ENCODE measurements around the gene SHISA6.

Gene SHISA6

DNA sequence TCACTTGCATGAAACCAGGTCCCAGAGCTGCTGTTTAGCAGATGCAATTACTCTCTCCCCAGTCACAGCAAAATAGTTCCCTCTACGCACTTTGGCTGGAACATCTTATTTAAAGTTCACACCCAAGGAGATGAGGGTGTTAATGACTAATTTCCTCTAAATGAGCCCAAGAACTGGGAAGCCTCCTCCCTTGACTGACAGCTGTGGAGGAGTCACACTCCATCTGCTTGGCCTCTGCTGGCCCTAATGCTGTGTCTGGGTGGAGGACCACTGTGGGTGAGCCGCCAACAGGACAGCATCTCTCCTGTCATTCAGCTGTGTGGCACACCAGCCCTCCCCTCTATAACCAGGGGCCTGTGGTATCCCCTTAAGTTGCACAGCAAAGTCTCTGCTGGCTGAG lies 115.4 kb downstream of the SHISA6 start:
- DNase-seq = no peak

DNA sequence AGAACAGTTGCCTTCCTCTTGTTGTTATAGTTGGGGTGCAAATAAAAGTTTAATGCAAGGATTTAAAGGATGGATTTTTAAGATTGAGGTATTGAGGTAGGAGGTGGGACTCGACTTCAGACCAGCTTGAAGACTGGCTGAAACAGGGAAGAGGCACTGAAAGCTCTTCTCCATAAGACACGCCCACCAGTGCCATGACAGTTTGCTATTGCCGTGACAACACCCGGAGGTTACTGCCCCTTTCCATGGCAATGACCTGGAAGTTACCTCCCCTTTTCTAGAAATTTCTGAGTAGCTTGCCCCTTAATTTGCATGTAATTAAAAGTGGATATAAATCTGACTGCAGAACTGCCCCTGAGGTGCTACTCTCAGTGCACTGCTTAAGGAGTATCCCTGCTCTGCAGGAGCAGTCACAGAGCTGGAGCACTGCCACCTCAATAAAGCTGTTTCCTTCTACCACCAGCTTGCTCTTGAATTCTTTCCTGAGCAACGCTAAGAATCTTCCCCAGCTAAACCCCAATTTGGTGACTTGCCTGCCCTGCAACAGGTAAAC lies 122.6 kb downstream of the SHISA6 start:
- no peak for DNase-seq

DNA sequence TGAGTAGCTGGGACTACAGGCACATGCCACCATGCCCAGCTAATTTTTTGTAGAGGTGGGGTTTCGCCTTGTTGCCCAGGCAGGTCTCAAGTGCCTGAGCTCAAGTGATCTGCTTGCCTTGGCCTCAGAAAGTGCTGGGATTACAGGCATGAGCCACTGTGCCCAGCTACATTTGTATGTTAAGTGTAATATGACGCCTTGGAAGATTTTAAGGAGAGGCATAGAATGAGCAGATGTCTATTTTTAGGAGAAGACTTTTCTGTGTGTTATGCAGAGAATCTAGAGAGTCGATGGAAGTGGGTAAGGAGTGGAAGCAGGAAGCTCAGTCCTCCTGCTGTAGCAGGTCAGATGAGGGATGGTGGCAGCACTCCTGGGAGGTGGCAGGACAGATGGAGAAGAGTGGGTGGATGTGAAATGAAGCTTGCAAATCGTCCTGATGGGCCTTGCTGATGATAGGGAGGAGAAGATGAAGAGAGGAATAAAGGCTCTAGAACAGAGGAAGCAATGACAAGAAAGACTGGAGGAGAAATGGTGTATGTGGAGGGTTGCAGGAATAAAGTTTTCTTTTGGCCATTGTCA lies 125.3 kb downstream of the SHISA6 start:
- no peak for DNase-seq

DNA sequence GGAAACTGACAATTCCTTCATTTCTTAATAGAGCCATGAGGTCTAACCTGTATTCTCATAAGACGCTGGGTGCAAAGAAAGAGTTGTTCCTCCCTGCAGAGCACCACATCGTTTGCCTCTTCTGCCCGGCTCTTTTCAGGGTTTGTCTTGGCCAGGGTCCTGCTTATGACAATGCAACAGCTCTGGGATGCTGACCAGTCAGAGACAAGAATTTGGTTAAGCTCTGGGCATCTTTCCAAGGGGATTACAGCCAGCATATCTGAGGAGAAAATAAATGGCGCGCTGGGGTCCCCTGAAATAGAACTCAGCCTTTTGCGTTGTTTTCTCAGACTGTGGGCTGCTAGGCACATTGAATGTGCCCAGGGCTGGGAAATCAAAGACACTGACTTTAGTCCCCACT lies 128.6 kb downstream of the SHISA6 start:
- no peak for DNase-seq

DNA sequence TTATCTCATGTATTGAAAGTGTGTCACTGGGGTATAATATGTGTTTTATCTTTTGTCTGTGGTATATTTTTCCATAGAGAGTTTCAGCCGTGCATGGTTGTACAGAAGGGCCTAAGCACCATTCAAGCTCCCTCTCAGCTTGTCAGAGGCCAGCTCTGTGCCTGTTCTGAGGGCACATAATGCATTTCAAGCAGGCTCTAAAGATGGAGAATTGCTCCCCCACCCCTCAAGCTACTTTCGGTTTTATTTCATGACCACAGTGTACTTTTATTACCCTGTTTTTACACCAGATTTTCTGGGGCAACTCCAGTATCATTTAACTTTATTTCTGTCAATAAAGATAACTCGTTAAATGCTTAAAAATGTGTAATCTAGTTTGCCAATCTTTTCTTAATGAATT lies 131.7 kb downstream of the SHISA6 start:
- DNase-seq = no peak

DNA sequence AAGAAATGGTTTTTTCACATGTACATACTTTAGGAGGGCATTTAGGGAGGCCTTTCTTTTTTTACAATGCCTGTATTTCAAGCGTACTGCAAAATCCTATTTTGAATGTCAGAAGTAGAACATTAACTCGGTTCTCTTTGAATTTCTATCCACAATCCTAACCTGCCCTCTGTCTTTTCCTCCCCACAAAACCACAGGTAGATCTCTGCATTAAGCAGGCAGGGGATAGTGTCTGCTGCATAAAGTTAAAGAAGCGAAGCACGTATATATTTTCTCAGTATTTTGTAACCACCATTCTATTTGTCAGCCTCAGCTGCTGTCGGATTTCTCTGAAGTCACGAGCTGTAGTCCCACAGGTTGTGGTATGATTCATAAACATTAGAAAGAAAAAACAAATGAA lies 137.5 kb downstream of the SHISA6 start:
- no peak for DNase-seq

DNA sequence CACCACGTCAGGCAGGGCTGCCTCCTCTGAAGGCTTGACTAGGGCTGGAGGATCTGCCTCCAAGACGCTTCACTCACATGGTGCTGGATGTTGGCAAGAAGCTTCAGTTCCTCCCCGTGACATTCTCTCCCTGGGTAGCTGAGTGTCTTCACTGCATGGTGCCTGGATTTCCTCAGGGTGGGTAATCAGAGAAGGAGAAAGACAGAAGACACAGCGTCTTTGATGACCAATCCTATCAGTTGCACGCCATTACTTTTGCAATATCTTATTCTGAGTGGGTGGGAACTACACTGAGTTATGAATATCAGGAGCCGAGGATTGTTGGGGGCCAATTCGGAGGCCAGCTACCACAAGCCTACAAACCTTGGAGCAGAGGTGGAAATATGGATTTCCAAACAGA lies 139.7 kb downstream of the SHISA6 start:
- DNase-seq = no peak

DNA sequence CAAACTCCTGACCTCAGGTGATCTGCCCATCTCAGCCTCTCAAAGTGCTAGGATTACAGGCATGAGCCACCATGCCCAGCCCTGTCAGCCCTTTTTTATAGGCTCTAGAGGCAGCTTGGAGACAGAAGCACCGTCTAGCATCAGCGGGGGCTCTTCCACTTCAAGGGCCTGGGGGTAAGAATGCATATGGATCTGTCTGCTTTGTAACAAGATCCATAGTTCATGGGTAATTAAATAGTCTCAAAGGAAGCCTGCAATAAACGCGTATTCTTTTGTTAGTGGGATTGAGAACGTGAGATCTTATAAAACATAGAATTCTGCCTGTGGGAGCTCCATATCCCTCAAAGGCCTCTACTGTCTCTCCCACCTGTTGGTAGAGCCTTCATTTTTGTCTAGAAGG lies 142.1 kb downstream of the SHISA6 start:
- DNase-seq = no peak

DNA sequence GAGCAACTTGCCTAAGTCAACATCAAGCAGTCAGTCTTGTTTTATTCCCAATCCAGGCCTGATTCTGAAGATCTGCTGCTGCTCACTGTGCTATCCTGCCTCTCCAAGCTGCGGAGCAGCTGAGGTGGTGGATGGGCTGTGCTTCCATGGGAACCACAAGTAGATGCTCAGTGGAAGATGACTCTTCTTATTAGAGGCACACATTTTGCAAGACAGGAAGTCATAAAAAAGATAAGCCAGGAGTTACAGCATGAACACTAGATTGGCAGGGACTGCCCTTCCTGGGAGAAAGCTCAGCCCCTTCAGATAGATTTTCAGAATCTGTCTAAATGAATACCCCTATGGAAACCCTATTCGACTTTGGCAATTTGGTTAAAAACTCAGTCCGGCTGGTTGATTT lies 143.1 kb downstream of the SHISA6 start:
- DNase-seq = no peak

DNA sequence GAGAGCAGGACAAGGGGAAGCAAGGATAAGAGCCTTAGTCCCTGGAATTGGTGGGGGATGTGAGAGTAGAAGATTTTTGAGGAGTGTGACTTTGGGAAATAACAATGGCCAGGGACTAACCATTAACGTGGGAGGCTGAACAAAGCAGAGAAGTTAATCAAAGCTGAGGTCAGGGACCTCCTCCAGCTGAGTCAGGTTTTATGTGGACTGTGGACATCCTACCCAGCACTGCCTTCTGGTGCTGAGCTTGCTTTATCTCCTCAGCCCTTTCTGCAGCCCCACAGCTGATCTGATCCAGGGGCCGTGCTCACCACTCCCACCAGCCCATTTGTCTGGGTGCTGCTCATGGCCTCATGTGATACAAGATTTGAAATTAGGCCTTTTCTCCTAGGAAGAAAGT lies 146.6 kb downstream of the SHISA6 start:
- DNase-seq = no peak

DNA sequence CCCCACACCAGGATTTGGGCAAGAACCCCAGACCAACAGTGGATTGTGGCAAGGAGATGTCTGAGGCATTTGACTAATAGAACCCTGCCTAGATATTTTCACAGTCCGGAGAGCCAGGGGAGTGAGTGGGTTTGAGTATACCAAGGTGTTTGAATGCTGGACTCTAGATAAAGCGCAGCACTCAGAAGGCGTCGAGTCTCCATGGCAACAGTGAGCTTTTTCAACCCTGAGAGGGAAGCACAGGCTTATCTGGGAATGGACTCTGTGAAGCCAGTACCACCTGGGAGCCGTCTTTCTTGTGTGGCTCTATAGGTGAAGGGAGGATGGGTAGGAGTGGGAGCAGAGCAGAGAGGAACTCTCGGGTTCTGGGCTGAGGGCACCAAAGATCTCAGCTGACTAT lies 147.0 kb downstream of the SHISA6 start:
- no peak for DNase-seq

DNA sequence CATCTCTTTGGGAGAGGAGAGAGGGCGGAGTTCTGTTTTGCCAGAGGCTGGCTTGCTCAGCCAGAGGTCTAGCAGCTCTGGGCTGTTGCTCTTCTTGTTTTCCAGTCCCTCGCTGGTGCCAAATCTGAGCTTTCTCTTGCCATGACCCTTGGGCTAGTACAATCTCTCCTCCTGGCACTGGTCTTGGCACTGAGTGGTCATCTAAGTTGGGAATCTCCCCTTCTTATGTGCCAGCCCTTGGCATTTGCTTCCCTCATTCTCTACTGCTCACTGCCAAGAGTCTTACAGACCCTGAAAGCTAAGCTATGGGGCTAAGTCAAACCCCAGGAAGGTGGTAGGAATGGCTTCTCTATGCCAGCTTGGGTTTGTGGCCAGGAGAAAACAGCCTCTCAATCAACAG lies 148.6 kb downstream of the SHISA6 start:
- DNase-seq = no peak

DNA sequence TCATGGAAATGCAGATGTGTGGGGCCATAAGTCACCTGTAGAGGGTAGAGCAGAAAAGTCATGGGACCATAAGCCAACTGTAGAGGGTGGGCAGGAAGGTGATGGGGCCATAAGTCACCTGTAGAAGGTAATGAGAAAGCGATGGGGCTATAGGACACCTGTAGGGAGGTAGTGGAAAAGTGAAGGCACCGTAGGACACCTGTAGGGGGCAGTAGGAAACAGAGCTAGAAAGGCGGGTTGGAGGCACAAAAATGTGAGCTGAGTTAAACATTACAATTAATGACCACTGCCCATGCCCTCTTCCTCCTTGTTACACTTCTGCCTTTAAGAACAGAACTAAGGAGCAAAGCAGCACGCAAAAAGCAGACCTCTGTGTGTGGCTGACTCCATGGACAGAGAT lies 150.1 kb downstream of the SHISA6 start:
- DNase-seq = no peak

DNA sequence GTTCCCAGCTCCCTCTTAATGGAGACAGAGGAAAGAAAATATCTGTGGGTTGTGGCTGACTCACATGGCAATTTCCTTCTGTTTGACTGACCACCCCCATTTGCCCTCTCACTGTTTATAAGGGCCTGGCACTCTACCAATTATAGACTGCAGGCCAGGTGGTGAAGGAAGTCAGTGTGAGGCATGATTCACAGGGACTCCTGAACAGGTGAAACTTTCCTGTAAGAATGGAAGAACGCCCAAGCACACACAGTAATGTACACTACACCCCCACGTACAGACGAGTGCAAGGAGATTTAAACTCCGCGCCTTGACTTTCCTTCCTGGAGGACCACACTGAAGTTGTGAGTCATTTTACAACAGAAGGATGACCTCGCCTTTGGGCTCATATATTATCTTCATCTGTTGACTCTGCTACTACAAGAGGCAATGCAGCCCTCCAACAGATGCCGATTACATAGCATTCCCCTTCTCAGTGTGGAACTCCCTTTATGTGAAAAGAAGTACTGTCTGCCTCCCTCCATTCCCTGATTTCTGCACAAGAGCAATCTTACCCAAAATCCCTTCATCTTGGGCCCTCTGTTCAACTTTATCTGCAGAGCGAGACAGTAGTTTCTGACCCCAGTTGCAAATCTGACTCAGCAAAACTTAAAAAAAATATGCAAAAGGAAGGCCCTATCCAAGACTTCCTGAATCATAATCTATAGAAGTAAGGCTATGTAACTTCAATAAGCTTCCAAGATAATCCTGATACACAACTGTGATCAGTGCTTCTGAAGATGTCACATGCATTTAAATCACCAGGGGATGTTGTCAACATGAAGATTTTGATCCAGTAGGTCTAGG lies 163.6 kb downstream of the SHISA6 start:
- DNase-seq = no peak

DNA sequence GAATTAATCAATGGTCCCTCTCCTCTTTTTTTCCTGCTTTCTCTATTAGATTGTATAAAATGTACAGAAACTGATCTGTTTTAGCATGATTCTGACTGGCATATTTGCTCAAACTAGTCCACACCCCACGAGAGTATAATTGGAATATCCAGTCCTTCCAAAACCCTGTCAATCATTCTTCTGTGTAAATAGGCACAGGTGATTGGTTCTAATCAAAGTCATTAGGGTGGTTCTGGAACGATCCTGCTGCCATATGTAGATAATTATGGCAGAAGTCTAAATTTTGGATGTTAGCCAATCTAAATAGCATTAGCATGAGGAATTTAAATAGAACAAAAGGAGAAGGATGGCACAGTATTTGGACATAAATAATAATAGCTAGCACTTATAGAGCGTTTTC lies 165.7 kb downstream of the SHISA6 start:
- DNase-seq = no peak

DNA sequence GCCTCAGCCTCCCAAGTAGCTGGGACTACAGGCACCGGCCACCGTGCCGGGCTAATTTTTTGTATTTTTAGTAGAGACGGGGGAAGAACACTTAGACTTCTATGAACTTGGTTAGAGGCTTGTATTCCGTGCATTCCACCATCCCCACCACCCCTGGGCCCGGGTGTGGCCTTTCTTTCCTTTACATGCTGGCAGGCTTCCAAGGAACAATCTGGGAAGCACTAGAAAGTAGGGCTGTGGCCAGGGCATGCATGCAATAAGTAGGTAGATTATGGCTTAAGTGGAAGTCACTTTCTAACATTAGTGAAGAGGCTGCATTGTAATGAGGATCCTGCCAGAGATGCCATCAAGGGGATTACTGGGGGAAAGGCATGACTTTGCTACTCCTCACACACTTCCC lies 171.6 kb downstream of the SHISA6 start:
- no peak for DNase-seq

DNA sequence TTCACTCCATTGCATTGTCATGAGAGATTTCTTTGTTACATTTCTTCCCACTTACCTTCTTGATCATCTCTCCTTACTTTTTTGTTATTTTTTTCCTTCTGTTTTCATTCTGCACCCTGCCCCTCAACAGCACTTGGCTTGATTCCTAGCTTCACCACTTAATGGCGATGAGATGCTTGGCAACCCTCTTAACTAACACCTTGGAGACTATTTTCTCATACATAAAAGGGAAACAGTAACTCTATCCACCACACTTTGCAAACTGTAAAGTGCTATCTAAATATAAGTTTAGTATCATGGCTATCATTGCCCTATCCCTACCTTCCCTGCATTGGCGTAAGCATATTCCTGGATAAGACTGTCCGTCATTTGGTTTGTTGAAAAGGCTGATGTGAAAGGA lies 177.3 kb downstream of the SHISA6 start:
- DNase-seq = no peak

DNA sequence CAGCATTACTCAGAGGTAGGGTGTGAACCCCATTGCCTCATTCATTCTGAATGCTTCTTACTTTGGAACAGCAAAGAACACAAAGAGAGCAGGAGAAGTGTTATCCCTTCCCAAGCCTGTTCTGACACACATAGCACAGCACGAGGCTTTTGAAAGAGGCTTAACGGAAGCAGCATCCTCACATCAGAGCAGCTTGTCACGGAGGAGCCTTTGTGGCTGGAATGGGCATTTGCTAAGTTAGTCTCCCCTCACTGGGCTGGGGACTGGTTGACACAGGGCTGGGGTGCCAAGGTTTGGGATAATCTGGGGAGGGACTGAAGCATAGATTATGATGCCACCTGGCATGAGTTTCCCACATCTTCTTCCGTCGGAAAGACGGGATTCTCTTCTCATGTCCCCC lies 189.7 kb downstream of the SHISA6 start:
- no peak for DNase-seq

DNA sequence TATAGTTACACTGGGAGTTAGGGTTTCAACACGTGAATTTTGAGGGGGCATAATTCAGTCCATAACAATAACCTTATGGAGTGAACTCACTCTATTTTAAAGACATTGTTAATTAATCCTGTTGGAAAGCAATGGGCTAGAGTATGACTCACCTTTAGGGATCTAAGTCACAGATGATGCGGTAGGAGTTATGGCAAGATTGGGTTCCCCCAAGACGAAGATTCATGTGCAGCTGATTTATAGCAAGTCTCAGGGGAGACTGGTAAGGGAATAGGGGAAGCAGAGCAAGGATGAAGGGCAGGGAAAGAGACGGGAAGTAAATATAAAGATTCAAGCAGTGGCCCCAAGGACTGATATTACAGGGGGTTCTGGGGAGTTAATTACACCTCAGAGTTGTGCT lies 197.7 kb downstream of the SHISA6 start:
- no peak for DNase-seq

DNA sequence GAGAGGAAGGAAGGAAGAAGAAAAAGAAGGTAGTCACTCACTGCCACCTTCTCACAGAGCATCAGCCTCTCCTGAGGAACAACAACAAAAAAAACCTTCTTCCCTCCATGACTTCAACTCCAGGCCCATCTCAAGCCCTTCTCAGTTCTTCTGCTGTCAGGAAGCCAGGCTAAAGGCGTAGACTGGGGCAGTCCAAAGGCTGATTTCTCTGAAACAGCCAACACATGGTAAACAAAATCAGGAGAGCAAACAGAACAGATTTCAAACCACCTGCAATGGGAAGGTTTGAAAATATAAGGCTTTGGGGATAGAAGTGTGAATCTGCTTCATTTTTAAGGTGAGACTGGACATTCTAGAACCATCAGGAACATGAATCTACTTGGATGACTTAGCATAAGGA lies 200.0 kb downstream of the SHISA6 start:
- DNase-seq = no peak

DNA sequence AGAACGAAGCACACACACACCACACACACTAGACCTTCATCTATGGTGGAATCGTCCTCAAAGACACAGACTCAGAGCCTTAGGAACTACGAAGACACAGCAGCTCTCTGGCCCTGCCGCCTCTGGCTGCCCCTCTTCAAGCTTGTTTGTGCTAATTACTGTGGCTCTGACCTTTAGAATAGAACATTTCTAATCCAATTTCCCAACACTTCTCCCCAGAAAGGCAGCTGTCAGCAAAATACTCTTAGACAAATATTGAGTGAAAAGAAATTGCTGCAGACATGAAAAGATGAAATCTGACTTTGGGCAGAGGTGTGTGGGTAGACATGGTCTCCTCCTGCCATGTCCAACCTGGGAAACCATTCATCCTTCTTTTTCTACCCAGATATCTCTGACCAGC lies 205.3 kb downstream of the SHISA6 start:
- no peak for DNase-seq

DNA sequence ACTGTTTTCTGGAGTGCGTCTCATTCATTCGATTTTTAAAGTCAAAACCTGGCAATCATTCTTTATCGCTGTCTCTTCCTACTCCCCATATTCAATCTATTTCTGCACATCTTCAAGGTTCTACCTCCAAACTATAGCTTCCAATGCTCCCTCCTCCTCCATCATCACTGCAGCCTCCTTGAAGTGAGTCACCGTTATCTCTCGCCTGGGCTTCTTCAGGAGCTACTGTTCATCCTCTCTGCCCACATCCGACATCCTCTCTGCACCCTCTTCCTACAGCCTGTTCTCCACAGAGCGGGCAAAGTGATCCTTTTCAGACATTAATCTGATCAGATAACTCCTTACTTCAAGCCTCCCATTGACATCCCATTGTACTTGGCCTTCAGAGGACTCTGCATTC lies 213.1 kb downstream of the SHISA6 start:
- DNase-seq = no peak

DNA sequence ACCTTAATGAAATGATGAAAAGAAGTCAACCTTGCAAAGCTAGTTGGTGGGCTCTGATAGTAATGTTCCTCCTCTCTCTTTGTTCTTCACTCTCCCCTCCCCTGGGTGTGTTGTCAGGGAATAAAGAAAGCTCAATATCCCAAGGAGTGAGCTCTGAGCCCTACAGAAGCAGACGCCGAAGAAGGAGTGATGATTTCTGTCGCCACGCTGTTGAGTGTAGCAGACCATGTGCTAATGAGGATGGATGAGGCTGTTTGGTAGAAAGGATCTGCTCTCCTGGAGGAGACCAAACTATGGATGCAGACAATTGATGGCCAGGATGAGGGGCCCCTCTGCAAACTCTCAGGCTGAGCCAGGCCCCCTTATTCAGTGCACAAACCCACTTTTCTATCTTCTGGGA lies 217.3 kb downstream of the SHISA6 start:
- DNase-seq = no peak

DNA sequence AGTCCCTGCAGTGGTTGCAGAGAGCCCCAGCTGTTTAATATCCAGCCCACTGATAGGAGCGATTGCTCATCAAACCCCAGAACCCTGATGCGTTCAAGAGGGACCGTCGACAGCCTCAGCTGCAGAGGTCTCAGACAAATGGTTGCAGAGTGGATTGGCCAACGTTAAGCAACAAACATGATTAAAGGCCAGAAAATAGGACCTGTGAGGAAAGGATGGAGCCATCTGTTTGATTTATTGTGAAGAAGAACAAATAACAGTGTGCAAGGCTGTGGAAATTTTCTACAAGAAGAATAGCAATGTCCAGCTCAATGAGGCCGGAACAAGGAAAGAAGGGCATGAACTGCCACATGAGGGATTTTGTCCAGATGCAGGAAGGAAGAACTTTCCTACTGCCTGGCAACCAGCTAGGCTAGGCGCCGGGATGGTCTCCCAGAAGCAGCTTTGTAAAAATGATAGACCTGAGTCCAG lies 218.9 kb downstream of the SHISA6 start:
- no peak for DNase-seq

Measured in HCEC 1CT (cell line).